Mononuclear cell (primary cell): ENCODE data around the gene NOS1. TPM values are rescaled to one million over a fixed set of nuclear protein-coding genes. Genes with fewer than 3 reads are reported as not detected.
"Not testable (repeated sequence)": the region's sequence is repeated elsewhere in the genome, so short reads cannot be mapped to it uniquely, and the experiment has no call there.

Experiments used
- H3K27me3 ChIP-seq: 2 replicates; pipeline ENCODE4 v1.6.0; 2011; ENCODE audit warnings: low read length, control low read depth; ENCODE audit not compliant: insufficient read depth
- H3K4me1 ChIP-seq: 2 replicates; pipeline ENCODE4 v1.5.1; 2011; ENCODE audit warnings: mild to moderate bottlenecking, low read length, control low read depth; ENCODE audit not compliant: insufficient read depth
- H3K4me3 ChIP-seq: 2 replicates; pipeline ENCODE4 v1.5.1; 2011; ENCODE audit warnings: mild to moderate bottlenecking, low read length, moderate library complexity
- H3K9me3 ChIP-seq: 2 replicates; pipeline ENCODE4 v1.5.1; 2011; ENCODE audit warnings: low read depth, mild to moderate bottlenecking, control low read depth, low read length
- total RNA-seq: library from RNA; depleted of rRNA; stranded (reverse); fragments of >200 nt; gene quantifications from one replicate; pipeline ENCODE4 v1.2.3, GENCODE V29; 2012

Gene NOS1
- total RNA-seq, 1 donor = not detected

DNA sequence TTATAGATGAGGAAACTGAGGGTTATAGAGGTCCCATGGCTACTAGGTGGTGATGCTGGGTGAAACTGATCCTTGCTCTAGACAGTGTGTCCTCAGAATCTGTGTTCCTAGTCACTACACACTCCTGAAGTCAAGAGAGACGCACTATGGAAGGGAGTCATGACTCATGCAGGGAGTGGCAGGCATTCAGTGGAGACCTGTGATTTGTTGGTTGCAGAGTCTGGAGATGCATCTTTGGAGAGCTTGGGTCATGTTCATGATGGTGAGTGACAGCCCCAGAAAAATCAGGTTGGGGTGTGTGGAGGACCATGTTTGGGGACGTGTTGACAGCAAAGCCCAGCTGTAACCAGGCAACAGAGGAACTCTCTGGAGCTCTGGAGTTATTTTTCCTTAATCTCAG is 133.2 kb downstream of the NOS1 start:
- no peaks in the 10 kb centered on the region for H3K27me3 ChIP-seq
- H3K4me1 ChIP-seq = no peaks in the 10 kb centered on the region
- H3K9me3 ChIP-seq = no peaks in the 10 kb centered on the region
- no peak overlapping the region for H3K4me3 ChIP-seq

DNA sequence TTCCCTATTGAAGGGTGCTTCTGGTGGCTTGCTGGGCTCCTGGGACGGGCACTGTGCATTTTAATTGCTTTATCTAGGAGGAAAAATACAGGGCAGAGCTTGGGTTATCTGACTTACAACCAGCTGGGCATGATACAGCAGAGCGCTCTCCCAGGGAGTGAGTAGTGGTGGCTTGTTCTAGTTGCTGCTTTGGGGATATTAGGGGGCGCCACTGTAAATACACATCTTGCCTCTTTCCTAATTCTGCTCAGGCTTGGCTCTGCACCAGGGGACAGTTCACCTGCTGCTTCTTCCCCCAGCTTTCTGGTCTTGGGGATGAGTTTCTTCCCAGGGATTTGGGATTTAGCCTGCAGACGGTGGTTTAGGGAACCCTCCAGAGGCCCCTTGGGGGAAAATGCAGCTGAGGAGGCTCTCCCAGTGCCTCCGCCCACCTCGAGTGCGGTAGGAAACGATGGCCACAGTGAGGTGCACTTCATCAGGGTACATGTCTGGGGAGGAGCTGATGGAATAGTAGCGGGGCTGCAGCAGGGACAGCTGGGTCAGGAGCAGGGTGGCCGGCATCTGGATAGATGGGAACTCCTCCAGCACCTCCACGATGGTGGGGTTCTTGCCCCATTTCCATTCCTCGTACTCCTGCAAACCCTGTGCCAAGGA is 134.3 kb downstream of the NOS1 start:
- Histone ChIP-seq H3K27me3 (no peaks in the 10 kb centered on the region), H3K4me1 (no peaks in the 10 kb centered on the region)

DNA sequence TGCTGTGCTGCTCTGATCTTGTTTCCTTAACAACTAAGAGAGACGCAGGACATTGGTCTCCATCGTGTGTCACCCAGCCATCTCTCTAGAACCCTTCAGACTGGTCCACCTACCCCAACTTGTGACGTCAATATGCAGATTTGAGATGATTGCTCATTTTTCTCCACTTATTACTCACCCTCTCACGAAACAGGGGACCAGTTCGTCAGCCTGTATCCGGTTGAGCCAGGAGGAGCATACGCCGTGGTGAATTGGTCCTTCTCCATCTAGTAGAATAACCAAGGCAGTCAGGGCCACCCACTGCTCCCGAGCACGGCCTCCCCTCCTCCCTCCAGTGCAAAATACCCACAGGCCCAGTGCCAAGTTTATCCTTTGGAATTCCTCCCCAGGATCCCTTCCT is 134.9 kb downstream of the NOS1 start:
- H3K9me3 ChIP-seq = no peaks in the 10 kb centered on the region
- no peaks in the 10 kb centered on the region for H3K27me3 ChIP-seq
- H3K4me1 ChIP-seq = no peaks in the 10 kb centered on the region
- H3K4me3 ChIP-seq = no peak overlapping the region

More for the DNA sequence above, 134.3 kb downstream of the NOS1 start:
- Histone ChIP-seq H3K4me3 (no peak overlapping the region), H3K9me3 (no peaks in the 10 kb centered on the region)

DNA sequence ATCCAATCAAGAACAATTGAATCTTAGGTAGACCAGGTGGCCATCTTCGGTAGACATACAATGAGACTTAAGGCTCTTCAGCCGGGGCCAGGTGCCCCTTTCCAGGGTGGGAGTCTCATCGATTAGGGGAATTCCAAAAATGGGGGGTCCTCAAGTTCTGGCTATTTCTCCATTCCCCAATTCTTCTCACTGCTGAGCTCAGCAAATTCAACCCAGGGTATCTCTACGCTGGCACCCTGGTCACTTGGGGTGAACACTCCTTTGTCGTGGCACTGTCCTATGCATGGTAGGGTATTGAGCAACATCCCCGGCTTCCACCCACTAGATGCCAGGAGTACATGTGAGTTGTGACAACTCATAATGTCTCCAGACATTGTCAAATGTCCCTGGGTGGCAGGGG is 136.2 kb downstream of the NOS1 start:
- Histone ChIP-seq H3K27me3 (no peaks in the 10 kb centered on the region), H3K9me3 (no peaks in the 10 kb centered on the region), H3K4me1 (no peaks in the 10 kb centered on the region), H3K4me3 (no peak overlapping the region)

DNA sequence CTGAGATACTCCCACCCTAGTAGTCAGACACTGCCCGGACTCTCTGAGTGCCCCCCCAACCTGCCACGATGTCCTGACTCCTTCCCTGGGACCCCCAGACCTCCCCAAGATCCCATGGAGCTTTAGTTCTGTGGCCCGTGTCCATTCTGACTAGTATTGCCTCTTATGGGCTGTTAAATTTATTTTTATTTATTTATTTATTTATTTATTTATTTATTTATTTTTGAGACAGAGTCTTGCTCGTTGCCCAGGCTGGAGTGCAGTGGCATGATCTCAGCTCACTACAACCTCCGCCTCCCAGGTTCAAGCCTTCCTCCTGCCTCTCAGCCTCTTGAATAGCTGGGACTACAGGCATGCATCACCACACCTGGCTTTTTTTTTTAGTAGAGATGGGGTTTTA is 140.5 kb downstream of the NOS1 start:
- H3K9me3 ChIP-seq, H3K27me3 ChIP-seq, H3K4me1 ChIP-seq, H3K4me3 ChIP-seq: not testable (repeated sequence)

GRCh38 chr12:117218149-117218548 is 143.3 kb downstream of the NOS1 start:
- no peaks in the 10 kb centered on the region for H3K4me1 ChIP-seq
- no peaks in the 10 kb centered on the region for H3K27me3 ChIP-seq
- no peaks in the 10 kb centered on the region for H3K9me3 ChIP-seq
- H3K4me3 ChIP-seq = no peak overlapping the region

- Histone ChIP-seq H3K27me3 (no peaks in the 10 kb centered on the region), H3K4me3 (no peak overlapping the region), H3K4me1 (no peaks in the 10 kb centered on the region), H3K9me3 (no peaks in the 10 kb centered on the region)
These were observed 144.7 kb downstream of the NOS1 start for GRCh38 chr12:117216686-117217085.

GRCh38 chr12:117214797-117215196 is 146.6 kb downstream of the NOS1 start:
- Histone ChIP-seq H3K27me3 (no peaks in the 10 kb centered on the region), H3K4me3 (no peak overlapping the region), H3K9me3 (no peaks in the 10 kb centered on the region), H3K4me1 (no peaks in the 10 kb centered on the region)

DNA sequence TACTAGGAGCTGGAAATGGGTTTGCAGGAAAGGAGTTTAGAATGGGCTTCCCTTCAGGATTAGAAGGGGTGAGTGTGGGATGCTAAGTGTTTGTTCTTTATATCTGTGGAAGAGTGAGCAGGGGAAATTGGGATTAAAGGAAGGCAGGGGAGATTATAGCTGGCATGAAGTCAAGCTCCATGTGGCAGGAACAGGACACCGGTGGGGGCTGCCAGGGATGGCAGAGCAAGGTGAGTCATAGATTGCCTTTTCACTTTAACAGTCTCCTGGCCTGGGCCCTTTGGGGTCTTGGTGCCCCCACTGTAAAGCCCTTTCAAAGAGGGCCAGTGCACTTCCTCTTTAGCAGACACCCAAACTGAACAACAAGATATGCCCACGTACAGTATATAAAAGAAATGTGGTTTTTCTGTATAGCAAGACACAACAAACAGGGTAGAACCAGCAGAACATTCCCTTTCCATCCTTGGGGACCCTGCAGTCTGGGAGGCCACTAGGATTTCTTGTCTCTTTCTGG is 148.1 kb downstream of the NOS1 start:
- Histone ChIP-seq H3K4me1 (no peaks in the 10 kb centered on the region), H3K4me3 (no peak overlapping the region), H3K9me3 (no peaks in the 10 kb centered on the region), H3K27me3 (no peaks in the 10 kb centered on the region)

DNA sequence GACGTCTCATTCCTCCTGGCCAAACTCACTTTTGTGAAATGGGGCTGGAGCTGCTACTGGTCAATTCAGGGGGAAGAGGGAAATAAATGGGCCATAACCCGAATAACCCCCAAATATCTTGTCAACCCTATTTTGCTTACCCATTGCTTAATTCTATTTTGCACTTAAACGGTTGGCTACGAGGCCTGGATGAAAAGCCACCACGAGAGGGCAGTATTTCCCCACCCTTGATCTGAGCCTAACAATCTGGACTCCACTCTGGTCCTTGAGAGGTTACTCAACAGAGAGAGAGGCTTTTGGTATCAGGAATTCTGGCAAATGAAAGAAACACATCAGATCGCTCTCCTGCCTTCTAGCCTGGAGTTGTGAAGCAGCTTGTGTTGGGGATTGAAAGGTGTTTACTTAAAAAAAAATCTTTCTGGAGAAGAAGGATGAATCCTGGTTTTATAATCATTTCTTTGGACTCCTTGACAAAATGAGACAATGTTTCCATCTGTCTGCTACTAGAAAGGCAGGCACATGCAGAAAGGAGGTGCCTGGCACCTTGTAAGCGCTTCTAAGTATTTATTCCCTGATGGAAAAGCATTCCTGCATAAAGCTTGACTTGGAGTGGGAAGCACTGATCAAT is 148.7 kb downstream of the NOS1 start:
- Histone ChIP-seq H3K4me1 (no peaks in the 10 kb centered on the region), H3K27me3 (no peaks in the 10 kb centered on the region), H3K4me3 (no peak overlapping the region), H3K9me3 (no peaks in the 10 kb centered on the region)

DNA sequence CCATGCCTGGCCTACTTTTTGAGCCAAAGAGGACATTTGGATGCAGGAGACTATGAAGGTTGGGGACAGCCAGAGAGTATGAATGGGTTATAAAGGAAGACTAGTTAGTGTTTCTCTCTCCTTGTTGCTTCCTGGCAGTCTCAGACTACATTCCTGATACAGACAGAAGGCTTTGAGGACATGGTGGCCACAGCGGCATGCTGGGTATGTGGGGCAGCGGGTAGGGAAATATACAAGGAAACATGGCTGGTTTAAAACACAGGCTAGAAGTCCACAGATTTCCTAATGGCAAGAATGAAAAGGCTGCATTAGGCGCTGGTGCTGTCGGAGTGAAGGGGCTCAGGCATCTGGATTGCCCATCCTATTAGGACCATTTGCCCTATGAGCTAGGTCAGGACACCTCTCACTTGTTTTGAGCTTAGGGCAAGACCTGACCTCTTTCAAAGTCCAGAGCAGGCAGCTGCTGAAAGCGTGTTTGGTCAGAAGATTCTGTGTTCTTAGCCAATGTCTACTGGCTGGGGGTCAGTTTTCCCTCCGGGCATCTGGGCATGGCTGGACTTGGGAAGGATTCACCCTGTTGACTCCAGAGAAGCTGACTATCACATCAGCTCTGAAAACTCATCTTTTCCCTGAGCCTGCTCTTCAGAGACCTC is 151.0 kb downstream of the NOS1 start:
- Histone ChIP-seq H3K27me3 (no peaks in the 10 kb centered on the region), H3K9me3 (no peaks in the 10 kb centered on the region), H3K4me3 (no peak overlapping the region), H3K4me1 (no peaks in the 10 kb centered on the region)

GRCh38 chr12:117209626-117210025 is 151.8 kb downstream of the NOS1 start:
- H3K27me3 ChIP-seq = no peaks in the 10 kb centered on the region
- H3K4me3 ChIP-seq = no peak overlapping the region
- no peaks in the 10 kb centered on the region for H3K9me3 ChIP-seq
- H3K4me1 ChIP-seq = no peaks in the 10 kb centered on the region

DNA sequence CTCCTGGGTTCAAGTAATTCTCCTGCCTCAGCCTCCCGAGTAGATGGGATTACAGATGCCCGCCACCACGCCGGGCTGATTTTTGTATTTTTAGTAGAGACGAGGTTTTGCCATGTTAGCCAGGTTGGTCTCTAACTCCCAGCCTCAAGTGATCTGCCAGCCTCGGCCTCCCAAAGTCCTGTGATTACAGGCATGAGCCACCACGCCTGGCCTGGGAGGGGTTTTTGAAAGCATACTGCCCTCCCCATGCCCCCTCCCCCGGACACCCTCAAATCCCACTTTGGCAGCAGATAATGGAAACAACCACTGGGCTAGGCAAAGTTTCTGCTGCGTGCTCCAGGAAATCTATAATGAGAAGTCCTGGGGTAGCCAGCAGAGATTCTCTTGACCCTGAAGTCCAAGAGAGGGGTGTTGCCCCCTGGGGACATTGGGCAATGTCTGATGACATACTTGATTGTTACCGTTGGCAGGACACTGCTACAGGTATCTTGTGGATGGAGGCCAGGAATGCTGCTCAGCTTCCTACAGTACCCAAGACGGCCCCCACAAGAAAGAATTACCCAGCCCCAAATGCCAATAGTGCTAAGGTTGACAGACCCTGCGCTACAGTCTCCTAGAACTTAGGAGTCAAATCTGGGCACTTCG is 152.5 kb downstream of the NOS1 start:
- Histone ChIP-seq H3K4me3 (no peak overlapping the region), H3K9me3 (no peaks in the 10 kb centered on the region), H3K4me1 (no peaks in the 10 kb centered on the region), H3K27me3 (no peaks in the 10 kb centered on the region)

- no peaks in the 10 kb centered on the region for H3K4me1 ChIP-seq
- no peak overlapping the region for H3K4me3 ChIP-seq
These were observed 153.2 kb downstream of the NOS1 start for GRCh38 chr12:117208206-117208605.

GRCh38 chr12:117207675-117208074 is 153.8 kb downstream of the NOS1 start:
- H3K4me1 ChIP-seq = no peaks in the 10 kb centered on the region
- H3K27me3 ChIP-seq = no peaks in the 10 kb centered on the region
- H3K4me3 ChIP-seq = no peak overlapping the region
- no peaks in the 10 kb centered on the region for H3K9me3 ChIP-seq

More at GRCh38 chr12:117208206-117208605, 153.2 kb downstream of the NOS1 start:
- H3K9me3 ChIP-seq = no peaks in the 10 kb centered on the region
- H3K27me3 ChIP-seq = no peaks in the 10 kb centered on the region
